HepG2 (cell line): ENCODE measurements around the gene MYO16. TPM values are rescaled to one million over a fixed set of nuclear protein-coding genes. Genes with fewer than 3 reads are reported as not detected.

ENCODE experiments used
- ATAC-seq: fragments of 200-7000 bp; cut with Tn5 transposase; 3 replicates; pipeline ENCODE4 v1.9.1; 2020; ENCODE audit warnings: mild to moderate bottlenecking, moderate library complexity
- BruUV-seq: library from RNA; stranded (reverse); fragments of 400-500 nt; replicated peaks from 2 replicates; lab custom pipeline; 2021; lab: Mats Ljungman, UMichigan
- CTCF ChIA-PET: fragments of 300-600 bp; formaldehyde crosslinking; extraction: SDS; loops from one replicate; lab custom pipeline; 2021; ENCODE audit warnings: low total read pairs, inconsistent platforms, low intra/inter-chr PET ratio; lab: Yijun Ruan, JAX
- POLR2A ChIA-PET: fragments of 350-600 bp; sonication (Branson Sonifier 250); formaldehyde crosslinking; loops from one replicate; lab custom pipeline; 2020; ENCODE audit warnings: antibody characterized with exemption, inconsistent platforms; lab: Yijun Ruan, JAX
- DNase-seq: peaks from one replicate; pipeline ENCODE4 v3.0.0-alpha.2; 2015; ENCODE audit warnings: low spot score
- FAIRE-seq: peaks from 3 replicates; lab custom pipeline; 2011; peaks lifted over from hg19 to GRCh38; lab: Jason Lieb, UNC
- H2AFZ ChIP-seq: one replicate; pipeline ENCODE4 v1.6.1; 2011; ENCODE audit warnings: low read length, inconsistent platforms
- H3K27ac ChIP-seq: fragments of 300-600 bp; 3 replicates; pipeline ENCODE4 v1.8.0; 2011; ENCODE audit warnings: mixed run types, mild to moderate bottlenecking, mixed read lengths, low read length, inconsistent platforms; ENCODE audit not compliant: insufficient read depth; ENCODE audit errors: extremely low read length
- H3K27me3 ChIP-seq, 2 experiments: fragments of 200-600 bp in 1 of 2; 2 replicates in 1 of 2; 3 replicates in 1 of 2; pipeline versions ENCODE4 v1.6.0 to v1.8.0; 2011; ENCODE audit warnings: low read length in 2 of 2, mild to moderate bottlenecking in 2 of 2, moderate library complexity in 2 of 2, inconsistent platforms in 1 of 2; ENCODE audit not compliant: insufficient read depth in 2 of 2, control insufficient read depth in 1 of 2
- H3K36me3 ChIP-seq, 2 experiments: fragments of 200-600 bp in 1 of 2; replicated peaks in 1 of 2; 2 replicates in 1 of 2; 3 replicates in 1 of 2; pipeline versions ENCODE4 v1.5.1 to v1.8.0; 2011; ENCODE audit warnings: low read length in 2 of 2, inconsistent platforms in 1 of 2; ENCODE audit not compliant: insufficient read depth in 2 of 2, control insufficient read depth in 1 of 2
- H3K4me1 ChIP-seq: 2 replicates; pipeline ENCODE4 v1.5.1; 2012; ENCODE audit warnings: low read length, inconsistent platforms; ENCODE audit not compliant: insufficient read depth
- H3K4me2 ChIP-seq: 2 replicates; pipeline ENCODE4 v1.6.0; 2011; ENCODE audit warnings: low read depth, low read length, inconsistent platforms
- H3K4me3 ChIP-seq, 3 experiments: fragments of 200-600 bp in 1 of 3; sonication (generic), shearing (Covaris generic) in 1 of 3; replicated peaks in 1 of 3; 2 replicates each; pipeline ENCODE4 v1.5.1; 2011 to 2016; ENCODE audit warnings: low read length in 3 of 3, inconsistent platforms in 2 of 3, low read depth in 2 of 3, mild to moderate bottlenecking in 2 of 3, control low read depth in 1 of 3, mixed read lengths in 1 of 3; ENCODE audit not compliant: insufficient read depth in 1 of 3
- H3K79me2 ChIP-seq: one replicate; pipeline ENCODE4 v1.6.1; 2011; ENCODE audit warnings: low read length, inconsistent platforms; ENCODE audit not compliant: insufficient read depth
- H3K9ac ChIP-seq: 2 replicates; pipeline ENCODE4 v1.6.0; 2011; ENCODE audit warnings: mild to moderate bottlenecking, low read depth, low read length, inconsistent platforms; ENCODE audit not compliant: insufficient read depth
- H3K9me3 ChIP-seq: 2 replicates; pipeline ENCODE4 v1.5.1; 2012; ENCODE audit warnings: mild to moderate bottlenecking, low read length
- H4K20me1 ChIP-seq: 2 replicates; pipeline ENCODE4 v1.6.0; 2011; ENCODE audit warnings: inconsistent platforms, mild to moderate bottlenecking, low read length, moderate library complexity; ENCODE audit not compliant: insufficient read depth
- GFI1 ChIP-seq: sonication (generic); formaldehyde crosslinking; IDR thresholded peaks from 2 replicates; pipeline ENCODE4 v1.5.0; 2020; ENCODE audit warnings: missing genetic modification reagents, mild to moderate bottlenecking, borderline replicate concordance
- MEIS1 ChIP-seq: sonication (generic); formaldehyde crosslinking; IDR thresholded peaks from 2 replicates; pipeline ENCODE4 v1.9.0; 2021; ENCODE audit warnings: mild to moderate bottlenecking, missing genetic modification reagents, moderate library complexity, borderline replicate concordance
- RNF2 ChIP-seq: fragments of 450-650 bp; conservative IDR thresholded peaks from 2 replicates; pipeline ENCODE4 v1.6.1; 2016; ENCODE audit warnings: low read depth
- ZNF577 ChIP-seq: sonication (generic); formaldehyde crosslinking; IDR thresholded peaks from 2 replicates; pipeline ENCODE4 v1.4.0; 2020; ENCODE audit warnings: mild to moderate bottlenecking, low read depth, missing genetic modification reagents, borderline replicate concordance
- WGBS: methylation state at CpG from one replicate; pipeline ENCODE4 v1.1.6; 2017; ENCODE audit warnings: low lambda C conversion rate; 5-methylcytosine and 5-hydroxymethylcytosine counted together
- in situ Hi-C: cut with HindIII; loops from 2 replicates; pipeline ENCODE4 v1.10.0; 2017; ENCODE audit warnings: low pct_unique_long_range_greater_than_20kb; ENCODE audit not compliant: extremely low pct_ligation_motif_present
- intact Hi-C: fragments of 100-400 bp; cut with micrococcal nuclease; formaldehyde crosslinking; loops from one replicate; pipeline ENCODE4 v1.10.0; 2022; ENCODE audit not compliant: unreplicated experiment
- polyA plus RNA-seq, 8 experiments: library from polyadenylated mRNA; depleted of rRNA in 3 of 8; stranded (reverse) in 7 of 8; unstranded in 1 of 8; fragments of >200 nt; fragmentation: Illumina TruSeq in 4 of 8; extraction: Trizol in 4 of 8; gene quantifications; 2 replicates each; pipeline versions ENCODE4 v1.2.1 to v1.2.3, GENCODE V29; 2011 to 2016; ENCODE audit warnings: low read depth in 4 of 8, missing spikeins in 1 of 8, mixed read lengths in 1 of 8; ENCODE audit not compliant: insufficient read depth in 1 of 8
- total RNA-seq, 5 experiments: library from RNA; depleted of rRNA; stranded (reverse); fragments of >200 nt; fragmentation: Illumina TruSeq; extraction: Trizol; gene quantifications; 2 replicates each; pipeline ENCODE4 v1.2.3, GENCODE V29; 2016; ENCODE audit warnings: low read depth in 1 of 5
- TF ChIP-seq, protein P1 (sequence below): sonication (generic); formaldehyde crosslinking; IDR thresholded peaks from 2 replicates; pipeline ENCODE4 v1.4.0; 2020; ENCODE audit warnings: mild to moderate bottlenecking, missing genetic modification reagents
- TF ChIP-seq, protein P2 (sequence below): sonication (generic); formaldehyde crosslinking; IDR thresholded peaks from 2 replicates; pipeline ENCODE4 v1.4.0; 2020; ENCODE audit warnings: mild to moderate bottlenecking, missing genetic modification reagents
- TF ChIP-seq, protein P3 (sequence below): sonication (generic); formaldehyde crosslinking; IDR thresholded peaks from 2 replicates; pipeline ENCODE4 v1.5.1; 2020; ENCODE audit warnings: mild to moderate bottlenecking, missing genetic modification reagents, moderate library complexity

Gene MYO16
- total and polyA plus RNA-seq, 2 of the 13 experiments (the other 11 are each of a cell fraction or from before 2014, with no cell fraction given) = not detected

DNA sequence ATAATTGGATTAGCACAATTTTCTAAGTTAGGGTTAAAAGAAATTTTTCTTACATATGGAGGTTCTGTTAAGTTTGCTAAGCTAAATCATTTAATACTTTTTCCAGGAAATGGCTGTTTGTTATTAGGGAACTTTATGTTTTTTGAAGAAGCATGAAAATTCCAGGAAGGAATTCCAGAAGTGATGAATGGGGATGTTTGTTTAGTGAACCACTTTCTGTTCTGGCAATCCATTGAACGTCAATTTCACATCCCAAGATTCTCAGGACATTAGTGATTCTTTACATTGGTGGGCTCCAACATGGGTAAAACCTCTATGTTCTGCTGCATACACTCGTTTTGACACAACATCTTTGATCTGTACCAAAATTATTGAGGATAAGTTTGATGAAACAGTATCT is 622.5 kb downstream of the MYO16 start:
- no peak for FAIRE-seq
- Histone ChIP-seq H2AFZ (no peak overlapping the region), H3K4me1 (no peaks in the 10 kb centered on the region), H3K4me2 (no peak overlapping the region), H3K36me3 (no peaks in the 10 kb centered on the region), H3K9ac (no peak overlapping the region), H3K4me3 (no peak overlapping the region), H3K79me2 (no peaks in the 10 kb centered on the region), H3K9me3 (peaks cover 54% of the 10 kb centered on the region), H4K20me1 (no peaks in the 10 kb centered on the region), H3K27ac (no peak overlapping the region), H3K27me3 (no peaks in the 10 kb centered on the region)
- in situ Hi-C loops = no loop called here
- BruUV-seq = no TSS peak
- no peak for ATAC-seq
- ChIA-PET POLR2A (no interaction called here), CTCF (no interaction called here)
- intact Hi-C loops = loop anchor here (10.0 kb wide), 1 partner anchor 533 kb away; the partner anchor contains the start of gene IRS2
- TF ChIP-seq, protein P1, sequence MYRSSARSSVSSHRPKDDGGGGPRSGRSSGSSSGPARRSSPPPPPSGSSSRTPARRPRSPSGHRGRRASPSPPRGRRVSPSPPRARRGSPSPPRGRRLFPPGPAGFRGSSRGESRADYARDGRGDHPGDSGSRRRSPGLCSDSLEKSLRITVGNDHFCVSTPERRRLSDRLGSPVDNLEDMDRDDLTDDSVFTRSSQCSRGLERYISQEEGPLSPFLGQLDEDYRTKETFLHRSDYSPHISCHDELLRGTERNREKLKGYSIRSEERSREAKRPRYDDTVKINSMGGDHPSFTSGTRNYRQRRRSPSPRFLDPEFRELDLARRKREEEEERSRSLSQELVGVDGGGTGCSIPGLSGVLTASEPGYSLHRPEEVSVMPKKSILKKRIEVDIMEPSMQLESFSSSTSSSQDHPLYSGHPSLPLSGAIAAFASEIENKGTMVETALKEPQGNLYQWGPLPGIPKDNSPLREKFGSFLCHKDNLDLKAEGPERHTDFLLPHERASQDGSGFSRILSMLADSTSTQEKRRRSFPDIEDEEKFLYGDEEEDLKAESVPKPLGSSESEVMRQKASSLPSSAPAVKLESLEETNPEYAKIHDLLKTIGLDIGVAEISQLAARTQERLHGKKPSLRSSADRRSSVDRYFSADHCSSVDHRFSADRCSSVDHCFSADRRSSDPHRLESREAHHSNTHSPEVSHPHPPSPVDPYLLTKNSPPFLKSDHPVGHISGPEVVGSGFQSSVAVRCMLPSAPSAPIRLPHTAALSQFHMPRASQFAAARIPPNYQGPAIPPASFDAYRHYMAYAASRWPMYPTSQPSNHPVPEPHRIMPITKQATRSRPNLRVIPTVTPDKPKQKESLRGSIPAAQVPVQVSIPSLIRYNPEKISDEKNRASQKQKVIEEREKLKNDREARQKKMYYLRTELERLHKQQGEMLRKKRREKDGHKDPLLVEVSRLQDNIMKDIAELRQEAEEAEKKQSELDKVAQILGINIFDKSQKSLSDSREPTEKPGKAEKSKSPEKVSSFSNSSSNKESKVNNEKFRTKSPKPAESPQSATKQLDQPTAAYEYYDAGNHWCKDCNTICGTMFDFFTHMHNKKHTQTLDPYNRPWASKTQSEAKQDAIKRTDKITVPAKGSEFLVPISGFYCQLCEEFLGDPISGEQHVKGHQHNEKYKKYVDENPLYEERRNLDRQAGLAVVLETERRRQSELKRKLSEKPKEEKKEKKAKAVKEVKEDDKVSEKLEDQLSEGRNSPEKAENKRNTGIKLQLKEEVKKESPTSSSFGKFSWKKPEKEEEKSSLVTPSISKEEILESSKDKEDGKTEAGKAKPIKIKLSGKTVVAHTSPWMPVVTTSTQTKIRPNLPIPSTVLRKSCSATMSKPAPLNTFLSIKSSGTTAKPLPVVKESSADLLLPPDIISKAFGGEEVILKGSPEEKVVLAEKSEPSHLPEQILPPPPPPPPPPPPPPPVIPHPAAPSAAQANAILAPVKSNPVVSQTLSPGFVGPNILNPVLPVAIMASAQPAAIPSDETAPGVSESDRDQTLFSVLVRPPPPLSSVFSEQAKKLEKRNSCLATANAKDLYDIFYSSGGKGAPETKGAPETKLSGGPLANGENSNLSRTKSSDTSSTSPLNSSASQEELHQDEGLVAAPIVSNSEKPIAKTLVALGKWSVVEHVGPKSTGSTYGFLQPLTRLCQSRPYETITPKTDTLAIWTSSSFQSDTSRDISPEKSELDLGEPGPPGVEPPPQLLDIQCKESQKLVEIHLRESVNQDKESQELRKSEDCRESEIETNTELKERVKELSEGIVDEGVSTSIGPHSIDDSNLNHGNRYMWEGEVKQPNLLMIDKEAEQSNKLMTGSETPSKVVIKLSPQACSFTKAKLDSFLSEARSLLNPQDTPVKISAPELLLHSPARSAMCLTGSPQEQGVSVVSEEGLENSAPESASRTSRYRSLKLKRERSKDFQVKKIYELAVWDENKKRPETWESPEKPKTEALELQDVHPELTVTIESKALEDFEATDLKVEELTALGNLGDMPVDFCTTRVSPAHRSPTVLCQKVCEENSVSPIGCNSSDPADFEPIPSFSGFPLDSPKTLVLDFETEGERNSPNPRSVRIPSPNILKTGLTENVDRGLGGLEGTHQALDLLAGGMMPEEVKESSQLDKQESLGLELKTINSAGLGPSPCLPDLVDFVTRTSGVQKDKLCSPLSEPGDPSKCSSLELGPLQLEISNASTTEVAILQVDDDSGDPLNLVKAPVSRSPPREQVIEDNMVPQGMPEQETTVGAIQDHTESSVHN (CRISPR knock-in tag) = no peak
- TF ChIP-seq ZNF577 (CRISPR knock-in tag) (no peak), RNF2 (no peak), GFI1 (CRISPR knock-in tag) (no peak), MEIS1 (CRISPR knock-in tag) (no peak)
- TF ChIP-seq, protein P2, sequence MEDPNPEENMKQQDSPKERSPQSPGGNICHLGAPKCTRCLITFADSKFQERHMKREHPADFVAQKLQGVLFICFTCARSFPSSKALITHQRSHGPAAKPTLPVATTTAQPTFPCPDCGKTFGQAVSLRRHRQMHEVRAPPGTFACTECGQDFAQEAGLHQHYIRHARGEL (CRISPR knock-in tag) = no peak
- TF ChIP-seq, protein P3, sequence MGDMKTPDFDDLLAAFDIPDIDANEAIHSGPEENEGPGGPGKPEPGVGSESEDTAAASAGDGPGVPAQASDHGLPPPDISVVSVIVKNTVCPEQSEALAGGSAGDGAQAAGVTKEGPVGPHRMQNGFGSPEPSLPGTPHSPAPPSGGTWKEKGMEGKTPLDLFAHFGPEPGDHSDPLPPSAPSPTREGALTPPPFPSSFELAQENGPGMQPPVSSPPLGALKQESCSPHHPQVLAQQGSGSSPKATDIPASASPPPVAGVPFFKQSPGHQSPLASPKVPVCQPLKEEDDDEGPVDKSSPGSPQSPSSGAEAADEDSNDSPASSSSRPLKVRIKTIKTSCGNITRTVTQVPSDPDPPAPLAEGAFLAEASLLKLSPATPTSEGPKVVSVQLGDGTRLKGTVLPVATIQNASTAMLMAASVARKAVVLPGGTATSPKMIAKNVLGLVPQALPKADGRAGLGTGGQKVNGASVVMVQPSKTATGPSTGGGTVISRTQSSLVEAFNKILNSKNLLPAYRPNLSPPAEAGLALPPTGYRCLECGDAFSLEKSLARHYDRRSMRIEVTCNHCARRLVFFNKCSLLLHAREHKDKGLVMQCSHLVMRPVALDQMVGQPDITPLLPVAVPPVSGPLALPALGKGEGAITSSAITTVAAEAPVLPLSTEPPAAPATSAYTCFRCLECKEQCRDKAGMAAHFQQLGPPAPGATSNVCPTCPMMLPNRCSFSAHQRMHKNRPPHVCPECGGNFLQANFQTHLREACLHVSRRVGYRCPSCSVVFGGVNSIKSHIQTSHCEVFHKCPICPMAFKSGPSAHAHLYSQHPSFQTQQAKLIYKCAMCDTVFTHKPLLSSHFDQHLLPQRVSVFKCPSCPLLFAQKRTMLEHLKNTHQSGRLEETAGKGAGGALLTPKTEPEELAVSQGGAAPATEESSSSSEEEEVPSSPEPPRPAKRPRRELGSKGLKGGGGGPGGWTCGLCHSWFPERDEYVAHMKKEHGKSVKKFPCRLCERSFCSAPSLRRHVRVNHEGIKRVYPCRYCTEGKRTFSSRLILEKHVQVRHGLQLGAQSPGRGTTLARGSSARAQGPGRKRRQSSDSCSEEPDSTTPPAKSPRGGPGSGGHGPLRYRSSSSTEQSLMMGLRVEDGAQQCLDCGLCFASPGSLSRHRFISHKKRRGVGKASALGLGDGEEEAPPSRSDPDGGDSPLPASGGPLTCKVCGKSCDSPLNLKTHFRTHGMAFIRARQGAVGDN (CRISPR knock-in tag) = no peak
- WGBS = 0% methylated on average over 2 of the region's 2 CpGs
- DNase-seq = no peak
